Measurements from ENCODE around the gene C16orf92.

DNA sequence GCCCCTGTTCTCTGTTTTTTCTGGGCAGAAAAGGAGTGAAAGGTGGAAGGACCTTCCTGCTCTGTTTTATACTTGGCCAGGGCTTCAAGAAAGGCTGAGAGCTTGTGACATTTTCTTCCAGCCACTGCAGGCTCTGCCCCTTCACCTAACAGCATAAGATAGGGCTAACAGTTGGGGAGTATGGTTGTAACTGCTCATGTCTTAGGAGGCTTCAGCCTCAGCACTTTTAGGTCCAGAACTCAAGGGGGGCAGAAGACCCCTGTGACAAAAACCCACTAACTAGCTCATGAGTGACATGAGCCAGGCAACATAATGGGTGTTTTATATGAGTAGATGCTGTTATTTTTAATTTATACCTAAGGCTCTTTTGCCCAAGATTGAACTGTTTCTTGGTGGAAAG lies 47.5 kb downstream of the C16orf92 start:
- no peak for TF ChIP-seq RARB (CRISPR knock-in tag; IDR thresholded peaks at IDR 0.05)
- TF ChIP-seq ZFP30 (CRISPR knock-in tag; IDR thresholded peaks at IDR 0.05): no peak
- no peak for TF ChIP-seq ZFP3 (CRISPR knock-in tag; IDR thresholded peaks at IDR 0.05)
- no peak for TF ChIP-seq BACH2 (CRISPR knock-in tag; IDR thresholded peaks at IDR 0.05; ENCODE audit: borderline replicate concordance)
- TF ChIP-seq, protein P1, sequence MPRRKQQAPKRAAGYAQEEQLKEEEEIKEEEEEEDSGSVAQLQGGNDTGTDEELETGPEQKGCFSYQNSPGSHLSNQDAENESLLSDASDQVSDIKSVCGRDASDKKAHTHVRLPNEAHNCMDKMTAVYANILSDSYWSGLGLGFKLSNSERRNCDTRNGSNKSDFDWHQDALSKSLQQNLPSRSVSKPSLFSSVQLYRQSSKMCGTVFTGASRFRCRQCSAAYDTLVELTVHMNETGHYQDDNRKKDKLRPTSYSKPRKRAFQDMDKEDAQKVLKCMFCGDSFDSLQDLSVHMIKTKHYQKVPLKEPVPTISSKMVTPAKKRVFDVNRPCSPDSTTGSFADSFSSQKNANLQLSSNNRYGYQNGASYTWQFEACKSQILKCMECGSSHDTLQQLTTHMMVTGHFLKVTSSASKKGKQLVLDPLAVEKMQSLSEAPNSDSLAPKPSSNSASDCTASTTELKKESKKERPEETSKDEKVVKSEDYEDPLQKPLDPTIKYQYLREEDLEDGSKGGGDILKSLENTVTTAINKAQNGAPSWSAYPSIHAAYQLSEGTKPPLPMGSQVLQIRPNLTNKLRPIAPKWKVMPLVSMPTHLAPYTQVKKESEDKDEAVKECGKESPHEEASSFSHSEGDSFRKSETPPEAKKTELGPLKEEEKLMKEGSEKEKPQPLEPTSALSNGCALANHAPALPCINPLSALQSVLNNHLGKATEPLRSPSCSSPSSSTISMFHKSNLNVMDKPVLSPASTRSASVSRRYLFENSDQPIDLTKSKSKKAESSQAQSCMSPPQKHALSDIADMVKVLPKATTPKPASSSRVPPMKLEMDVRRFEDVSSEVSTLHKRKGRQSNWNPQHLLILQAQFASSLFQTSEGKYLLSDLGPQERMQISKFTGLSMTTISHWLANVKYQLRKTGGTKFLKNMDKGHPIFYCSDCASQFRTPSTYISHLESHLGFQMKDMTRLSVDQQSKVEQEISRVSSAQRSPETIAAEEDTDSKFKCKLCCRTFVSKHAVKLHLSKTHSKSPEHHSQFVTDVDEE (CRISPR knock-in tag; IDR thresholded peaks at IDR 0.05): no peak
- TF ChIP-seq, protein P2, sequence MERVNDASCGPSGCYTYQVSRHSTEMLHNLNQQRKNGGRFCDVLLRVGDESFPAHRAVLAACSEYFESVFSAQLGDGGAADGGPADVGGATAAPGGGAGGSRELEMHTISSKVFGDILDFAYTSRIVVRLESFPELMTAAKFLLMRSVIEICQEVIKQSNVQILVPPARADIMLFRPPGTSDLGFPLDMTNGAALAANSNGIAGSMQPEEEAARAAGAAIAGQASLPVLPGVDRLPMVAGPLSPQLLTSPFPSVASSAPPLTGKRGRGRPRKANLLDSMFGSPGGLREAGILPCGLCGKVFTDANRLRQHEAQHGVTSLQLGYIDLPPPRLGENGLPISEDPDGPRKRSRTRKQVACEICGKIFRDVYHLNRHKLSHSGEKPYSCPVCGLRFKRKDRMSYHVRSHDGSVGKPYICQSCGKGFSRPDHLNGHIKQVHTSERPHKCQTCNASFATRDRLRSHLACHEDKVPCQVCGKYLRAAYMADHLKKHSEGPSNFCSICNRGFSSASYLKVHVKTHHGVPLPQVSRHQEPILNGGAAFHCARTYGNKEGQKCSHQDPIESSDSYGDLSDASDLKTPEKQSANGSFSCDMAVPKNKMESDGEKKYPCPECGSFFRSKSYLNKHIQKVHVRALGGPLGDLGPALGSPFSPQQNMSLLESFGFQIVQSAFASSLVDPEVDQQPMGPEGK (CRISPR knock-in tag; IDR thresholded peaks at IDR 0.05; ENCODE audit: borderline replicate concordance): no peak
- TF ChIP-seq ARNTL (CRISPR knock-in tag; IDR thresholded peaks at IDR 0.05; ENCODE audit: borderline replicate concordance, low read depth): no peak
- TF ChIP-seq ISL1 (CRISPR knock-in tag; IDR thresholded peaks at IDR 0.05): no peak
- TF ChIP-seq, protein P3, sequence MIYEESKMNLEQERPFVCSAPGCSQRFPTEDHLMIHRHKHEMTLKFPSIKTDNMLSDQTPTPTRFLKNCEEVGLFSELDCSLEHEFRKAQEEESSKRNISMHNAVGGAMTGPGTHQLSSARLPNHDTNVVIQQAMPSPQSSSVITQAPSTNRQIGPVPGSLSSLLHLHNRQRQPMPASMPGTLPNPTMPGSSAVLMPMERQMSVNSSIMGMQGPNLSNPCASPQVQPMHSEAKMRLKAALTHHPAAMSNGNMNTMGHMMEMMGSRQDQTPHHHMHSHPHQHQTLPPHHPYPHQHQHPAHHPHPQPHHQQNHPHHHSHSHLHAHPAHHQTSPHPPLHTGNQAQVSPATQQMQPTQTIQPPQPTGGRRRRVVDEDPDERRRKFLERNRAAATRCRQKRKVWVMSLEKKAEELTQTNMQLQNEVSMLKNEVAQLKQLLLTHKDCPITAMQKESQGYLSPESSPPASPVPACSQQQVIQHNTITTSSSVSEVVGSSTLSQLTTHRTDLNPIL (CRISPR knock-in tag; IDR thresholded peaks at IDR 0.05; ENCODE audit: low read depth): no peak
- TF ChIP-seq ZNF70 (CRISPR knock-in tag; IDR thresholded peaks at IDR 0.05): no peak
